GM10248 (cell line): ENCODE results near the gene BUB3.

Source experiments
- CTCF ChIA-PET: fragments of 300-600 bp; sonication (Branson Sonifier 250); formaldehyde crosslinking; extraction: SDS; loops from one replicate; lab custom pipeline; 2021; ENCODE audit warnings: antibody characterized with exemption; lab: Yijun Ruan, JAX
- POLR2A ChIA-PET: fragments of 350-650 bp; sonication (Branson Sonifier 250); formaldehyde crosslinking; extraction: SDS; loops from one replicate; lab custom pipeline; 2020; ENCODE audit warnings: antibody characterized with exemption; lab: Yijun Ruan, JAX
- DNase-seq: peaks from one replicate; pipeline ENCODE4 v3.0.0; 2012; ENCODE audit errors: extremely low spot score
- TF ChIP-seq, protein P1 (sequence below): IDR thresholded peaks from 2 replicates; pipeline ENCODE4 v1.5.1; 2012; ENCODE audit warnings: mild to moderate bottlenecking, low read depth; ENCODE audit errors: extremely low read depth, missing control alignments, control extremely low read depth

The BUB3 gene

DNA sequence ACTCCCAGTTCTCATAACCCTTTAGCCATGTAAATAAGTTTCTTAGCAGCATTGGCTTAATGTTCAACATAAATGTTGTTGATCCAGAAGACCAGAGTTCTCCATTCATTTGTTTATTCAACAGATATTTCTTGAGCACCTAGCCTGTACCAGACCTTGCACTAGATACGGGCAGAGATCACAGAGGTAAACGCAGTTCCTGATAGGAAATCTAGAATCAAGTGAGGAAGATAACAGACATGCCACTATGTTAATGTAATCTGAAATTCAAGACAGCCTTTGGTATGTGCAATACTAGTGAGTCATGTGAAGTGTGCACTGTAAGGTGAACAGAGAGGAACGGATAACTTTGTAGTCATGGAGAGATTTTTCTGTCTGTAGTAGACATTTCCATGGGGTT is 3.0 kb downstream of the BUB3 start:
- TF ChIP-seq, protein P1, sequence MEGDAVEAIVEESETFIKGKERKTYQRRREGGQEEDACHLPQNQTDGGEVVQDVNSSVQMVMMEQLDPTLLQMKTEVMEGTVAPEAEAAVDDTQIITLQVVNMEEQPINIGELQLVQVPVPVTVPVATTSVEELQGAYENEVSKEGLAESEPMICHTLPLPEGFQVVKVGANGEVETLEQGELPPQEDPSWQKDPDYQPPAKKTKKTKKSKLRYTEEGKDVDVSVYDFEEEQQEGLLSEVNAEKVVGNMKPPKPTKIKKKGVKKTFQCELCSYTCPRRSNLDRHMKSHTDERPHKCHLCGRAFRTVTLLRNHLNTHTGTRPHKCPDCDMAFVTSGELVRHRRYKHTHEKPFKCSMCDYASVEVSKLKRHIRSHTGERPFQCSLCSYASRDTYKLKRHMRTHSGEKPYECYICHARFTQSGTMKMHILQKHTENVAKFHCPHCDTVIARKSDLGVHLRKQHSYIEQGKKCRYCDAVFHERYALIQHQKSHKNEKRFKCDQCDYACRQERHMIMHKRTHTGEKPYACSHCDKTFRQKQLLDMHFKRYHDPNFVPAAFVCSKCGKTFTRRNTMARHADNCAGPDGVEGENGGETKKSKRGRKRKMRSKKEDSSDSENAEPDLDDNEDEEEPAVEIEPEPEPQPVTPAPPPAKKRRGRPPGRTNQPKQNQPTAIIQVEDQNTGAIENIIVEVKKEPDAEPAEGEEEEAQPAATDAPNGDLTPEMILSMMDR, result no peak
- DNase-seq, result no peak
- ChIA-PET CTCF (interaction anchor here (1.9 to 4.0 kb wide), 3 partner anchors 12 to 18 kb away, joined by 5 to 22 read pairs (median 6); no protein-coding TSS in a partner anchor), POLR2A (no interaction called here)

DNA sequence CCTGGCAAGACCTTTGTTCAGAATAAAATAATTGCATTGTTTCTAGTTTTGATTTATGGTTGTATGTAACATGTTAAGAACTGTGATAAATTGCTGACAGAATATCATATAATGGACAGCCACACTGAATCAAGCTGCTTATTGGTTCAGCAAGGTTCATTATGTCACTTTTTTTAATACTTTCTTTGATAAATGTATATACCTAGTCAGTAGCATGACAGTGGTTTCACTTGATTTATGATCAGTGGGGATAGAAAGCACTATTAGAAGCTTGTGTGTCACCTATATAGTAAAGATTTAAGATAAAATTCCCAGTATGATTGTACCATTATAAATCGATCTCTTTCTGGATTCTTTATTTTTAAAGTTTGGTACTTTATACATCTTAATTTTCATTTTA is 4.5 kb downstream of the BUB3 start:
- TF ChIP-seq, protein P1, result no peak
- no peak for DNase-seq
- ChIA-PET CTCF (interaction anchor here (1.3 to 4.0 kb wide), 3 partner anchors 14 to 115 kb away, joined by 3 to 22 read pairs (median 6); no protein-coding TSS in a partner anchor), POLR2A (no interaction called here)

DNA sequence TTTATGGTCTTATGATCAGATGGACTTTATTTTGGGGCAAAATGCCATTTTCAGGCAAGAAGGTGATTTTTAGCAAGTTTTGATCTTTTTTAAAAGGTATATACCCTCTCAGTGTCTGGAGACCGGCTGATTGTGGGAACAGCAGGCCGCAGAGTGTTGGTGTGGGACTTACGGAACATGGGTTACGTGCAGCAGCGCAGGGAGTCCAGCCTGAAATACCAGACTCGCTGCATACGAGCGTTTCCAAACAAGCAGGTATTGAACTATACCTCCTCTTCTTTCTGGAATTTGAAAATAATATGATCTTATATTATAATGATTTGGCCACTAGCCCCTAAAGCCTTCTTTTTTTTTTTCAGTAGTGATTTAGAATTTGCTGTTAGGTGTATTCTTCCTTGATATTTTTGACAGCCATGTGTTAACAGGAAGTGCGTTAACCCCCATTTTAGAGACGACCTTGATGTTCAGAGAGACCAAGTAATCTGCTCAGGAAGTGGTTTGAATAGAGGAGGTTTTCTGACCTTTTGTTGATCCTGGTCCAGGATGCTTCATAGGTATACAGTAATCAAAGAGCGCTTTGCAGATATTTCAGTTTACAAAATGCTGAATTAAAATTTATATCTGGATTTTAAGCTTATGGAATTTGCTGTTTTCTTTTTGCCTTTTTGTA is 6.2 kb downstream of the BUB3 start:
- no peak for DNase-seq
- TF ChIP-seq, protein P1, result no peak
- ChIA-PET CTCF (interaction anchor here (1.1 kb wide), 1 partner anchor 19 kb away, joined by 4 read pairs; no protein-coding TSS in a partner anchor), POLR2A (no interaction called here)

DNA sequence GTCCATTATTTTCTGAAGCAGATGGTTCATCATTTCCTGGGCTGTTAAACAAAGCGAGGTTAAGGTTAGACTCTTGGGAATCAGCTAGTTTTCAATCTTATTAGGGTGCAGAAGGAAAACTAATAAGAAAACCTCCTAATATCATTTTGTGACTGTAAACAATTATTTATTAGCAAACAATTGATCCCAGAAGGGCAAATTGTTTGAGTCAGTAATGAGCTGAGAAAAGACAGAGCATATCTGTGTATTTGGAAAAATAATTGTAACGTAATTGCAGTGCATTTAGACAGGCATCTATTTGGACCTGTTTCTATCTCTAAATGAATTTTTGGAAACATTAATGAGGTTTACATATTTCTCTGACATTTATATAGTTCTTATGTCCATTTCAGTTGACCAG is 10.1 kb downstream of the BUB3 start:
- ChIA-PET POLR2A (no interaction called here), CTCF (interaction anchor here (0.8 to 2.0 kb wide), 4 partner anchors 8 to 121 kb away, joined by 3 to 5 read pairs (median 3); partner anchors contain the start of gene BUB3)
- no peak for DNase-seq
- TF ChIP-seq, protein P1, result no peak

DNA sequence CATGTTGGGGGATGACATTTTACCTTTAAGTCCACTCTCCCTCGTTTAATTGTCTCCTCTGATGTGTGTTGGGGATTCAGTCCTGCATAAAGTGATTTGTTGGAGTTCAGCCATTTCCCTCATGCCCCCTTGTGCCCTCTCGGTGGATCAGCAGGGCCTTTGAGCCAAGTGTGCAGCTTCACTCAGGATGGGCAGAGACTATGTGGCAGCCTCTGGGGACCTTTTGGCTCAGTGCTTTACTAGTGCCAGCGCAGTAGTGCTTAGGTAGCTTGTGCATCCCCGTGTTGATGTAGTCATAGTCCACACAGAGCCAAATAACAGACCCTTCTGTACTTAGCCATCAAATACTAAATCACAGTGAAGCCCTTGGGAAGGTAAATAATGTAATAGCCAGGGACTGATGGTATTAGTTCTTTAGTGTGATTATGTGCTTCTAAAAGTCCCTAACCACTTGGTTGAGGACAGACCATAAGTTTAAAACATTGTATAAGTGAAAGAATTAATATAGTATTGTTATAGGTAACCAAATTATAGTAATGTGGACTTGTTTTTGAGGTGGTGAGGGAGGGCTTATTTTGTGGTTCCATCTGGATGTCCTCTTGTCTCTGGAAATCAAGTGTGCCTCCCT is 11.4 kb downstream of the BUB3 start:
- CTCF ChIA-PET, result interaction anchor here (1.0 to 2.0 kb wide), 4 partner anchors 12 to 122 kb away, joined by 3 to 5 read pairs (median 4); partner anchors contain the start of gene BUB3
- TF ChIP-seq, protein P1, result peak; percentile 11
- POLR2A ChIA-PET, result interaction anchor here (1.4 kb wide), 1 partner anchor 9 kb away, joined by 3 read pairs; no protein-coding TSS in a partner anchor
- DNase-seq, result no peak

DNA sequence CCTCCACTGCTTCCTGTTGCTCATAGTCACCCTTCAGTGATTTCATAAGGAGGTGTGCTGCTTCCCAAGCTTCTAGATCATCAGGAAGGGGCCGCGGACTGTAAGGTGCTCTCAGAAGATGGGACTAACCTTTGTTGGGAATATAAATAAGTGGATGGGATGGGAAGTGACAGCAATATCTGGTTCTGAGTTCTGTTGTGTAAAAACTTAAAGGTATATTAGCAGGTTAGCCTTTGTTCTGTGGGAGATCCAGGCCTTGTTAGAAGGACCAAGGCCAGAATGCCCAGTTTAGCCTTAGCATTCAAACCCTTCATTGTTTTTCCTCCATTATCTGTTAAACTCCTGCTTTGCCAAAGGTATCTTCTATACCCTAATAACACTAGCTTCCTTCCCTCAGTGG is 12.4 kb downstream of the BUB3 start:
- CTCF ChIA-PET, result interaction anchor here (1.3 to 2.0 kb wide), 3 partner anchors 17 to 123 kb away, joined by 3 to 5 read pairs (median 3); no protein-coding TSS in a partner anchor
- POLR2A ChIA-PET, result no interaction called here
- no peak for DNase-seq
- TF ChIP-seq, protein P1, result no peak
